T-helper 2 cell (primary cell): ENCODE measurements around the gene MCF2L.

Source experiments
- DNase-seq, 5 experiments: peaks; one replicate each; pipeline versions ENCODE4 v3.0.0 to v3.0.0-alpha.2; 2012 to 2022

The MCF2L gene

DNA sequence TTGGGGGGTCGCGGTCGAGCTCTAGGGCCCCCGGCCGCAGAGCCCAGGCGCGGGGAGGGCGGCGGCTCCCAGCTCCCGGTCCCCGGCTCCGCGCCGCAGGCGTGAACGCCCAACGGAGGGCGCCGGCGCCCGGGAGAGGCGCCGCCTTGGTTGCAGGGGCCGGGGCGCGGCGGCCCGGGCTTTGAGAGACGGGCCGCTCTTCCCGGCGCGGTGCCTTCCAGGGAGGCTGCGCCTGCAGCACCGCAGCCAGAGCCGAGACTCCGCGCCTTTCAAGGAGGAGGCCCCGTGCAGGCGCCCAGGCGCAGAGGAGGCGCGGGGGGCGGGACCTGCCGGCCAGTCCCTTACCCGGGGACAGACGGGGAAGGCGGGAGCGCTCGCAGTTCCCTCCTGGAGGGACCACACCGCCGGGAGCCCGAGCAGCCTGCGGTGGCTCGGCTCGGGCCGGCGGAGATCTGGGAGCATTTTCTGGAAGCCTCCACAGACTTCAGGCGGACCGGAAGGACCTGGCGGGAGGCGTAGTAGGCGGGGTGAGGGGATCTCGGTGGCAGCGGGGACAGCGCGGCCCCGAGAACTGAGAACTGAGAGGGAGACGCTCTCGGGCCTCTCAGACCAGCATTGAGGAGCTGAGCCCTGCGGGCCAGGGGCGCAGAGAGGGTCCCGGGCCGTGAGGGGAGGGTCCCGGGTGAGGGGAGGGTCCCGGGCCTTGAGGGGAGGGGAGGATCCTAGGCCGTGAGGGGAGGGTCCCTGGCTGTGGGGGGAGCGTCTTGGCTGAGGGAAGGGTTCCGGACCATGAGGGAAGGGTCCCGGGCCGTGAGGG lies 25.5 kb upstream of the MCF2L start:
- peak in 1 of 5 experiments; percentile 9 for DNase-seq

DNA sequence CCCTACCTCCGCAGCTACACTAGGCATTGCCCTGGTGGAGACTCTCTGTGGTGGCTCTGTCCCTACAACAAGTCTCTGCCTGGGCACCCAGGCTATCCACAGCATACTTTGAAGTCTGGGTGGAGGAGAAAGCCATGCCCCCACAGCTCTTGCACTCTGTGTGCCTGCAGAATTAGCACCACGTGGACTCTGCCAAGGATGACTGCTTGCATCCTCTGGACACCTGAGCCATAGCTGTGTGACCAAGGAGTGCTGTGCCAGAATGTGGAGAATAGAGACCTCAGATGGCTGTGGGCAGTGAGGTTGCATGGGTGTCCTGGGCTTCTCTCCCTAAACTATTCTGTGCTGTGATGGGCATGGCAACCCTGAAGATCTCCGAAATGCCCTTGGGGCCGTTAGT lies 21.2 kb upstream of the MCF2L start:
- DNase-seq: no peak

DNA sequence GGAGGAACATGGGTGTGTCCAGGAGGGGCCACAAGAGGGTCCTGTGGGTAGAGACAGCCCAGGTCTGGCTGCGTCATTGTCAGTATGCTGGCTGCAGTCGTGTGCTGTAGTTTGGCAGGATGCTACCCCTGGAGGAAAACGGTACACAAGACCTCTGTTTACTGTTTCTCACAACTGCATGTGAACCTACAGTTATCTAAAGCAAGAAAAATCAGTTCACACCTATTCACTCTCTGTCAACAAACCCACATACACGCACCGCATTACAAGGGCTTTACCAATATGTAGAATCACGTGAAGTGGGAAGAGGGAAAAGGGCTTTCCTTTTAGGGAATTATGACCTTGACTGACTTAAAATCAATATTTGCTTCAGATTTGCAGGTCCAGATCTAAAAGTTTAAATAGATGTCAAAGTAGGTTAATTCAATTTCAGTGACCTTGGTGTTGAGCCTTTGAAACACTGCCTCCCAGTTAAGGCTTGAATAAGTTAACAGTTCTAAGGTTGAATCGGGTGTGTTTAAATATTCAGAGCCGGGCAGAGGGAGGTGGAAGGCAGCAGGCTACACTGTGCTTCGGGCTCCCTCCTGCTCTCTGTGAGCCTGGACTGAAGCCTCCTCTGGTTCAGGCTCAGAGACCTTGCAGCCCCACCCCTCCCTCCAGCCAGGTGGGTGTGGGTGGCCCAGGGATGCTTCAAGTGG lies 17.2 kb upstream of the MCF2L start:
- no peak for DNase-seq

DNA sequence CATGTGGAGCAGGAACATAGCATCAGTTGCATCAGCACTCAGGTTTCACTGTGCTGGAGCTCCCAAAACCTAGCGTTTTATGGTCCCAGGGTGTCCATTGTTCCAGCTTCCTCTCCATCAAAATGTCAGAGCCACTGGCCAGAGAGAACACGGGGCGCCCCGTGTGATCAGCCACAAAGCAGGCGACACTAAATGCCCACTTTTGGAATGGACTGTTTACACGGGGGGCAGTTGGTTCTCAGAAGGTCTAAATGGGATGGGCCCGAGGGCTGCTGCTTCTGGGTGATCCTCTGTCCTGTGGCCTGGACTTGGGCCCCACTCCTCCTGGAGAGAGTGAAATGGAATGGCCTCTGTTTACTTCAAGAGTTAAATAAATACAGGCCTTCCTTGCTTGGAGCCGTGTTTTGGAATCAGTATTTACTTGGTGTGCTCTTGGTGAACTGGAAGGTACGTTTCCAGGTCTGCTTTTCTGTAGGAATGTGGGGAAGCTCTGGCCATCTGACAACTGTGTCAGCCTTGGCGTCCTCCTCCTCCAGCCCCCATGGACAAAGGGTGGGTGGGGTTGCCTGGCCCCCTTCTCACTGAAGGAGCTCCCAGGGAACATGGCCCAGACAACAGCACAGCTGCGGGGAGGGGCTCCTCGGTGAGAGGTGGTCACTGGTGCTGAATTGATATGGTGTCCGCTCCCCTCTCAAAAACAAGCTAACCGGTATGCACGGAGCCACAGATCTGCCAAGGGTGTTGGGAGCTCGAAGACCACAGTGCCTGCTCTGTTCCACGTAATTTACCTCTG lies 16.1 kb upstream of the MCF2L start:
- DNase-seq: no peak

DNA sequence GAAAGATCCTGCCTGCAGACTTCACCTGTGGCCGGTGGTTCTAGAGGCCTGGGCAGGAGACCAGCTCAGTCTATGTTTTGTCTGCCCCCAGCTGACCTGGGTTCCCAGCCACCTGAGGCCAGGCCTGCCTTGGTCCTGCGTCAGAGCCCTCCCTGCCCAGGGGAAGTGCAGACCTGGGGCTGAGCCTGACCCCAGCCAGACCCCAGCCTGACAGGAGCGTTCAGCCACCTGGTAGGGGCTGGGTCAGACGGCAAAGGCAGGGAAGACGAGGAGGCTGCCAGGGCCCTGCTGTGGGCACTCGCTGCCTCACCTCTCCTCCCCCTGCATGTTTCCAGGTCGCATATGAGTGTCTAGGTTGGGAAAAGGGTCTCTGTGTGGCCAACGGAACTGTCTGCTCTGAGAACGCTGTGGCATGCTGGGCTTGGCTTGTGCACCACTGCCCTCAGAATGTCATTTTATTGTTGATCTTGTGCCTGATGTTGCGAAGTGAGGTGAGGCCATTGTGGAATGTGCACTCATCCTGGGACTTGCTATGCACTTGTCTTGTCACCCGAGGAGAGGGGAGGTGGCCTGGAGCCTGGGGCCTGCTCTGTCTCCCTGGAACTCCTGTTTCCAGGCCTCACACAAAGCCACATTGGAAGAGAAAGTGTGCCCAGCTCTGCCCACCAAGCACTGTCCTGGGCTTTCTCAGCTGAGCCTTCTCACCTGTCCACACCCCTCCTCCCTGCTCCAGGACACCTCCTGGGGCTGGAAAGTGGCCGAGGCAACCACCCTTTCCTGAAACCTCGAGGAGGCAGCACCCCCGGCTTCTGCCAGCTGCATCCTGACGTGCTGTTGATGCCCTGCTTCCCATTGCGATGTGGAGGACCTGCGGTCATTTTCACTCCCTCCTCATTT lies 15.2 kb upstream of the MCF2L start:
- DNase-seq: no peak

DNA sequence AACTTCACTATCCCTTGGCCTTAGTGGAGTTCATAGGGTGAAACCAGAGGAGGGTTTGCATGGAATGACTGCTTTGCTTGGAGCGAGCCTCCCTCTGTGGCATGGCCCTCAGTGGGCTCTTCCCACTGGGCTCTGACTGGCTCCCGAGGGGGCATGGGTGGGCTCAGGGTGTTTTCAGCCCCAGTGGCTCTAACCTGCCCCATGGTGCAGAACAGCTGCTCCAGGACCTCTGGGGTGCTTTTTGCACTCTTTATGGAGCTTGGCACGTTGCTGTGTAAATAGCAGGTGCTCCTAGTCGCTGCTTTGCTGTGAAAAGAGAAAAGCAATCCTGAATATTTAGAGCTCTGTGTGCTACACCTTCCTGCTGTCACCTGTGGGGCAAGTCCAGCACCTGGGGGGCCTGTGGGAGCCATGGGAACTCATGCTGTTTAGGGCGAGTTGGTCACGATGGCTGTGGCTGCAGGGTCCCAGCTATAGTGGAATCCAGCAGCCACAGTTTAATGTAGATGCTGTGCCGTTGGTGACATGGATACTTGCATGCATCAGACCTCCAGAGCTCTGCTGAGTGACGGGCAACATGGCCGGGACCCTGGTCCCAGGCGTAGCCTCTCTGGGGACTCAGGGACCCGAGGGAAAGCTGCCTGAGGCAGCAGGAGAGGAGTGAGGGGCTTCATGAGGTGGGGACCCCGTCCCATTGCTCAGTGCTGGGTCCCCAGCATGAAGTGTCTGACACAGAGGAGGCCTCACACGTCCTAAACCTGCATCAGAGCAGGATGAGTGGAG lies 14.3 kb upstream of the MCF2L start:
- DNase-seq: no peak

DNA sequence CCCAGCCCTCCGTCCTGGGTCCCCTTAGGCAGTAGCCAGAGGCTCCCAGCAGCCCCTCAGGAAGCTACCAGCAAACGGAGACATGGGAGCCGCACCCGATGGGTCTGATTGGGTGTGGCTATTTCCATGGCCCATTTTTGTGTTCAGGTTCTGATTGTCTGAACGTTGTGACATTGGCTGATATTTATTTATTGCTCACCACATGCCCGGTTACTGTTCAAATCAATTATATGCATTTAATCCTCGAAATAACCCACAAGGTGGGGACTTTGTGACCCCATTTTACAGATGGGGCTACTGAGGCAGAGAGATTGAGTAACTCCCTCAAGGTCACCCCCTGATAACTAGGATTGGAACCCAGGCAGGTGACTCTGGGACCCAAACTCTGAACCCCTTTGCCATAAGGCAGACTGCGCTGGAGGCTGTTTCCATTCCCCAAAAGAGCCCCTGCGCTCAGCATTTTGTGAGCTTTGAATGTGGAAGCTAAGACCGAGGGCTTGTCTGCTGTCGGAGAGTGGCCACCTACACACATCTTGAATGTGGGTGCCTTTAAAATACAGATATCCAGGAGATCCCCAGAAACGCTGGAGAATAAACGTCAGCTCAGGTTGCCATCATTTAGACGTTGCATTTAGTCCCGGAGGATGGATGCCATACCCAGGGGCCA lies 13.6 kb upstream of the MCF2L start:
- no peak for DNase-seq

DNA sequence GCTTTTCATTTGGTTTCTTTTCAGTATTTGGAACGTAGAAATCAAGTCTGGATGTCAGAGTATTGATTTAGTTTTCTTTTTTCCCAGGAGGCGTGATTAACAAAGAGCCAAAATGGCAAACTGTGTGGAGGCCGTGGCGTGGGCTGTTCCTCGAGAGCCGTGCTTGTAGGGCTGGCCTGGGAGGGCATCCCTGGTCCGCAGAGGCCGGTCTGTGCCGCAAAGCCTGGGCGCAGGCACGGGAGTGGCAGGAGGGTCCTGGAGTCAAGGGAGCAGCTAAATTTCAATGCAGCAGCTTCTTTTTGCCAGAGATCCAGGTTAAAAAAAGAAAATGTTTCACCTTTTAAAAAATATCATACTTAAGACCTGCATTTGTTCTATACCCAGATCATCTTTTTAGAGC lies 13.1 kb upstream of the MCF2L start:
- DNase-seq: no peak

DNA sequence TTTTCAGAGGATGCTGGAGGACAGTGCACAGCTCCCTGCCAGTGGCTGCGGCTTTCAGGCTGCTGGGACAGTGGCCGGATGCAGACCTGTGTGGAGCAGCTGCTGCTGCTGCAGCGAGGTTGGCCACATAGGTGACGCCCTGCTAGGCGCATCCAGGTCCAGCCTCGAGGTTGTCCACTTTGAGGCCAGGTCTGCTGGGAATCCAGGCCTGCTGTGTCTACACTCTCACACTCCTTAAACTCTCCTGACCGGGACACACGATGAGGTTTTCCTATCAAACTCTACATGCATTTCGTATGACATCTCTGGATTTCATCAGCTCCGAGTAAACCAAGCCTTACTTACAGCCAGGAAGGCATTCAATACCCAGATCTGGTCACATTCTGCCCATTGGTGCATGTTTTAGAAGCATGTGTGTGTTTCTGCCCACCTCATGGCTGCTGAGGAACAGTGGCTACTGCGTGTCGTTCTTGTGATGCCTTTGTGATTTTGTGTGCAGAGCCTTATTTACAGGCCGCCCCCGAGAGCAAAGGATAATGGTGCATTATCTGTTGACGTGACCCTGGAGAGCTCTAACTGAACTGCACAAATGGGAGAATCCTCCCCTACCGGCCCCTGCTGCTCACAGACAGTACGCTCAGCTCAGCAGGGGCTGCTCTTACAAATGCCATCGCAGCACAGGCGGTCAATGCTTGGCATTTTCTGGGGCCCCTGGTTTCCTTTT lies 12.3 kb upstream of the MCF2L start:
- no peak for DNase-seq

DNA sequence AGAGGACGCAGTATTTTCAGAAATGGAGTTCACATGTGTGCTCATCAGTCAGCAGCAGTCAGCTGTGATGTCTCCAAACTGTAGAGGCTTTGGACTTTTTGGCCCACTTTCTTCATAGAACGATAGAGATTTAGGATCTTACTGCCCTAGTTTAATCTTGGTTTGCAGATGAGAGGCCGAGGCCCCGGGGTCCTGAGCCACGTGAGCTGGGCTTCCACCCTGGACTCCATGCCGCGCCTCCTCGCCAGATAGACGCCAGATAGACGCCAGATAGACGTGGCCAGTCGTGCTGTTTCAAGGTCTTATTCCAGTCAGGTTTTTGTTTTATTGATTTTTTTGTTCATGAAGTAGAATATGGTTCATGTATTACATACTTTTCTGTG lies 11.7 kb upstream of the MCF2L start:
- no peak for DNase-seq

DNA sequence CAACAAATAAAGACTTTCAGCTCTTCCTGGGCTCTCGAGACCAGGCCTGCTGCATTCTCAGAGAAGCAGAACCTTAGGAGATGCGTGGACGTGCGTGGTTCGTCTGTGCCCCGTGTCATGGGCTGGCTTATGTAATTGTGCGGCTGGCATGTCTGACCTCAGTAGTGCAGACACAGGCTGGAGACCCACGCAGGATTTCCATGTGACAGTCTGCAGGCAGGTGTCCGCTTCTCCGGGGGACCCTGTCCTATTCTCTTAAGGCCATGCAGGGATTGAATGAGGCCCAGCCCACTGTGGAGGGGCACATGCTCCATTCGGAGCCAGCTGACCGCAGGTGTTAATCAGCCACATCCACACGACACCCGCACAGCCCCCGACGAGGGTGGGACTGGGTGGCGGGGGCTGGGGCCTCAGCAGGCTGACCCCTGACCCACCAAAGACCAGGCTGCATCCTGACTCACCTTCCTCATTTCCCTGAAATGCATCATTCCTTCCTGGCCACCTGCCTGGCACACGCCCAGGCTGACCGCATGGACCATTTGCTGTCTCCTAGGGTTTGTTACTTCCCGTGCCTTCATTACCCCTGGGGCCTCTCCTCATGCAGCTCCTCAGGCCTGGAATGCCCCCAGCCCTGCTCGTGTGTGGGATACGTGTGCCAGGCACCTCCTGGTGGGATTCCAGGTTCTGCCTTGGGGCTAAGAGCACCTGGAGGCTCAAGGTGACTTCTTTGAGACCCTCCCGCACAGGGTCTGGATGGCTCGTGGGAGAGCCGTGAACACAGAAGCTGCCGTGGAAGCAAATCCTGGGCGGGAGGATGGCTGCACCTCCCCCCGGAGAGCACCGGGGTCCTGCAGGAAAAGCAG lies 10.7 kb upstream of the MCF2L start:
- no peak for DNase-seq

DNA sequence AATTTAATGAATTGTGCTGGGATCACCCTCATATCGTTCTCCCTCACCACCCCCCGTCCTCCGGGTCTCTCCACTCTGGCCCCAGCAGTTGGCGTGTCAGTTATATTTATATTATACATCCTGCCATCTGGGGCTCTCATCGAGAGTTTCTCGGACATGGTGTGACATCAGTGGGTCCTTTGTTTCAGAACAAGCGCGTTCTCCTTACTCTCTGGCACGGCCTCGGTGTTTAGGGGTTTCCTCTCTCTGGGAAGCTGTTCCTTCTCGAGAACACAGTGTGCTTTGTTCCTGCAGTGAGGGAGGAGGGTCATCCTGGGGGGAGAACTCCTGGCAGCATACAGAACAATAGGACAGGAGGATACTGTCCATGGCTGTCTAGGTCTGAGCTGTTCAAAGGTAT lies 9.8 kb upstream of the MCF2L start:
- no peak for DNase-seq

DNA sequence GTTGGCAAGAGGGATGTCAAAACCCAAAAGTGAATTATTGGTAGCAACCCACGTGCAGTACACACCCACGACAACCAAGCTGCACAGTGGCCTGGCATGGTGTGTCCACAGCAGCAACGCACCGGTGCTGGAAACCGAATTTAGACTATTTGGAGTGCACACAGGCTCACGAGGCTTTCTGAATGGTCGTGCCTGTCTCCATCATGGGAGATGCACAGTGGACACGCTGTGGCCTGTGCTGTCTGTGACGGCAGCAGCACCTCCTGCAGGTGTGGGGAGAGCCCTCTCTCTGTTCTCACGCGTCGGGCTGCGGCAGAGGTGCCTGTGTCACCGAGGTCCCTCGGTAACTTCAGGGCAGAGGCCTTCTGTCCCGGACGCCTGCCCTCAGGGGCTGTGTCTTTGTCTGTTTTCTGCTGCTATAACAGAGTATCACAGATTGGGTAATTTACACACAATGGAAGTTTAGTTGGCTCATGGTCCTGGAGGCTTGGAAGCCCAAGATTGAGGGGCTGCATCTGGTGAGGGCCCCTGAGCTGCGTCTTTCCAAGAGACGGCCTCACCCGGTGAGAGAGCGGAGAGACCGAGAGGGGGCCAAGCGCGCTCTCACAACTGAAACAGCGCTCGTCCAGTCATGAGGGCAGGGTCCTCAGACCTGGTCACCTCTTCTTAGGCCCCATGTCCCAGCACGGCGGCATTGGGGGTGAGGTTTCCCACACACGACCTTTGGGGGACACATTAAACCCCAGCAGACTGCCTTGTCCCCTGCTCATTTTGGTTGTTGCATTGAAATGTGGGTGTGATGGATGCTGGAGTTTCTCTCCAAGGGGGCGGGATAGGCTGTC lies 9.1 kb upstream of the MCF2L start:
- no peak for DNase-seq

DNA sequence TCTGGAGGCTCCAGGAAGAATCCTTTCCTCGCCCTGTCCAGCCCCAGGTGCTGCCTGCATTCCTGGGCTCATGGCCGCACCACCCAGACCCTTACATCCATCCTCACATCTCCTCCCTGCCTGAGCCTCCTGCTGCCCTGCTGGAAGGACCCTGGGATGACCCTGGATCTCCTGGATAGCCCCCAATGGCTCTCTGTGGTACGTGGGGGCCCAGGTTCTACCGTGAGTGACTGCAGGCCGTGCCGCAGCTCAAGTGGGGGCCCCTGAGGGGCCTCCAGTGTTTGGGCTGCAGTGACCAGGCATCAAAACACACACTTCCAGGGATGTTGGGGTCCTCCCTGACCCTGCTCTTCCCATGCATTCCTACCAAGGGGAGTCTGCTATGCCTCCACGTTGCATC lies 8.3 kb upstream of the MCF2L start:
- DNase-seq: peak in 1 of 5 experiments; percentile 0

DNA sequence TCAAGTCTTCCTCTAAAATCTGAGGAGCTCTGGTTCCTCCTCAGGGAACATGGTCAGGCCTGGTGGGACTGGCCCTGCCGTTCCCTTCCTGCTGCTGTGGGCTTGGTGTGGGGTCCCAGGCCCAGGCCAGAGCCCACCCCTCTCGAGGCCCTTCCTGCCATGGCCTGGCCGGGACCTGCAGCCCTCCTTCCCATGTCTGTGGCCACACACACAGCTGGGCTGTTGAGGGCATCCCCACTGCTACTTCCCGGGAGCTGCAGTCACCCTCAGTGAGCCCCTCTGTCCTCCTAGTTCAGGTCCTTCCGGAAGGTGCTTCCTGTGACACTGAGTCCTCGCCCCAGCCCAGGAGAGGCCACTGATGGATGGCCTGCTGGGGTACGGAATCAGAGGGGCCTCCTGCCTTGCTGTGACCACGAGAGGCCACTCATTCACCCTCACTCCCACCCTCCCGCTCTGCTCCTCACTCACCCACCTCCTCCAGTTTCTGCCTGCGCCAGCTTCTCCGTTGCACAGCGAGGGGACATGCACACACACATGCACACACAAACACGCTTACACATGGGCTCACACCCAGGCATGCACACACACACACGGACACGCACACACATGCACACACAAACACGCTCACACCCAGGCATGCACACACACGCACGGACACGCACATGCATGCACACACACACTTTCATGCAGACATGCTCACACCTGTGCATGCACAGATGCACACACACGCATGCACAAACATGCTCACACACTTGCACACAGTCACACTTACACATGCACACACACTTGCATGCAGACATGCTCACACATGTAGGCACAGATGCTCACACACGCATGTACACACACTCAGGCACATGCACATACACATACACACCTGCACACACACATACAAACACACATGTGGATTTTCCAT lies 7.3 kb upstream of the MCF2L start:
- peak in 1 of 5 experiments; percentile 4 for DNase-seq

DNA sequence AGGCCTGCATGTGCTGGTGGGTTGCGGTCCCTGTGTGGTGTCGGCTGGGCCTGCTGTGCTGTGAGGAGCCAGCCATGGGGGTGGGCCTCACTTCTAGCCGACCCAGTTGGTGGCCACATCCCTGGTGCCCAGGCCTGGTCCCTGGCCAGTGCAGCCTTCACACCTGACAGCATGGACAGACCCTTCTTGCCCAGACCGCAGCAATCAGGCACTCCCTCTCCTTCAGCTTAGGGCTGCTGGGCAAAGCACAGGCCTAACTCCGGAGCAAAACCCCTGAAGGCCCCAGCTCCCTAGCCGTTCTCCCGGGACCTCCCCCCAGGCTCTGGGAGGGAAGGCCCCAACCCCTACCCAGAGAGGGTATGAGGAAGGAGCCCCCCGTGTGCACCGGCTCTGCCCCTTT lies 6.6 kb upstream of the MCF2L start:
- DNase-seq: peak in 1 of 5 experiments; percentile 5

DNA sequence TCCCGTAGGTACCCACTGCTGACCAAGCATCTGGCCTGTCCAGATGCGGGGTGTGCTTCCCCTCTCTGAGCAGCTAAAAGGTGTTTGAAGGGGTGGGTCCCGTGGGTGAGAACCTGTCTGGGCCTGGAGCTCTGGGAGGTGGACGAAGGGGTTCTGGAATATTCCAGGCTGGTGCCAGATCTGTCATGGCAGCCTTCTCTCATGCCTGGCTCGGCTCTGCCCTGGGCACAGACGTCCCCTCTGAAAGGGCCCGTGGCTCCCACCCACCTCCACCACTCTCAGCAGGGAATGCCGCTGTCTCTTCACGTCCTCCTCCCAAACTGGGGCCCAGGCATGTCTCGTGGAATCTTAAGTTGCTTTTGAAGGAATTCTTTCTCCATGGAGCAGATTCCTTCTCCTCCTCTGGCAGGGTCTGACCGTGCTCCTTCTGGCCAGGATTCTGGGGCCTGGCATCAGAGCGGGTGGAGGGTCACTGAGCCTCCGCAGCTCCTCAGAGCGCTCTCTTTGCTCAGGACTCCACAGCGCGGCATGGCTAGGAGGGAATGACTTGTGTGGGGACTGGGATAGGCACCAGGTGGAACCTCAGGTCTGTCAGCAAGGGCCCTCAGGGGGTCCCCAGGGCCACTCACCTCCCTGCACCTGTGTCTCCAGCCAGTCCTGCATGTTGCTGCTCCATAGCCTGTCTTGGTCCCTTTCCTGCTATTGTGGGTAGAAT lies 5.9 kb upstream of the MCF2L start:
- DNase-seq: no peak
